GM12872 (cell line): Measurements from ENCODE around the gene CPVL.

Experiments
- TF ChIP-seq, protein P1 (sequence below): IDR thresholded peaks from 3 replicates; pipeline ENCODE4 v1.5.1; 2011; ENCODE audit warnings: low read depth, mild to moderate bottlenecking, low read length, moderate library complexity; ENCODE audit not compliant: insufficient read depth

The CPVL gene

DNA sequence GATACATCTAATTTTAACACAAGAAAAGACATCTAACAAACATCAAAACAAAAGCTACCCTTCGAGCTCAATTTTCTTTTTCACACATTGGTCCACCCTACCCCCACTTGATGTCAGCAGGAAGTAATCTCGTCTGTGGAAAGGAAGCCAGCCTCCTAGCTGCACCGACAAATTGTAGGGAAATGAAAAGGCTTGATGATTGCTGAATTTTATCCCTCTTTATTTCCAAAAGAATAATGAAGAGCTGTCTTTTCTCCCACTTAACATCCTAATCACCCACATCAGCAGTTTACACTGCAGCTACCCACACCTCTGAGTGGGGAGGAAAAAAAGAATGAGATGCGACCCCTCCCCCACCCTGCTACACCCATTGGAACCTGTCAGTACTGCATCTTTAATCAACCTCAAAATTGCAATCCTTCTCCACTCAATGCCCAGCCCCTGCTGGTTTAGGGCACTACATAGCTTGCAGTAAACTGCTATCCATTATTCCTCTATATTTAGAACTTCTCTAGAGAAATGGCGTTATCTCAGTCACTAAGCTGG lies 10.6 kb upstream of the CPVL start:
- TF ChIP-seq, protein P1, sequence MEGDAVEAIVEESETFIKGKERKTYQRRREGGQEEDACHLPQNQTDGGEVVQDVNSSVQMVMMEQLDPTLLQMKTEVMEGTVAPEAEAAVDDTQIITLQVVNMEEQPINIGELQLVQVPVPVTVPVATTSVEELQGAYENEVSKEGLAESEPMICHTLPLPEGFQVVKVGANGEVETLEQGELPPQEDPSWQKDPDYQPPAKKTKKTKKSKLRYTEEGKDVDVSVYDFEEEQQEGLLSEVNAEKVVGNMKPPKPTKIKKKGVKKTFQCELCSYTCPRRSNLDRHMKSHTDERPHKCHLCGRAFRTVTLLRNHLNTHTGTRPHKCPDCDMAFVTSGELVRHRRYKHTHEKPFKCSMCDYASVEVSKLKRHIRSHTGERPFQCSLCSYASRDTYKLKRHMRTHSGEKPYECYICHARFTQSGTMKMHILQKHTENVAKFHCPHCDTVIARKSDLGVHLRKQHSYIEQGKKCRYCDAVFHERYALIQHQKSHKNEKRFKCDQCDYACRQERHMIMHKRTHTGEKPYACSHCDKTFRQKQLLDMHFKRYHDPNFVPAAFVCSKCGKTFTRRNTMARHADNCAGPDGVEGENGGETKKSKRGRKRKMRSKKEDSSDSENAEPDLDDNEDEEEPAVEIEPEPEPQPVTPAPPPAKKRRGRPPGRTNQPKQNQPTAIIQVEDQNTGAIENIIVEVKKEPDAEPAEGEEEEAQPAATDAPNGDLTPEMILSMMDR, result no peak

DNA sequence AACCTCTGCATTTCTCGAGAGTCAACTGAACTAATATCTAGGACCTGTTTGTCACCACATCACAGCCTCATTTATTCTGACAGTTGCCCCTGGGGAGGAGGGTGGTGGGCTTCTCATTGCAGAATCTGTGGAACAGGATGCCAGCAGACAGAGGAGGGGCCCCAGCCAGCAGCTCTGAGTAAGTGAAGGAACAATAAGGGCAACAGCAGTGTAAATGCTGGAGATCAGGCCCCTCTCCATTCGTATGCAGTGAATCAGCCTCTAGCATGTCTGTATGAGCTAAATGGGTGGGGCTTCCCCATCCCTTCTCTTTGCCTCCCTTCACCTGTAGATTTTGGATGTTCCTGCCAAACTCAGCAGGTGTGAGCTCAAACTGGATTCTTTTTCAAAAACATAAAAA lies 7.7 kb upstream of the CPVL start:
- TF ChIP-seq, protein P1, result no peak

DNA sequence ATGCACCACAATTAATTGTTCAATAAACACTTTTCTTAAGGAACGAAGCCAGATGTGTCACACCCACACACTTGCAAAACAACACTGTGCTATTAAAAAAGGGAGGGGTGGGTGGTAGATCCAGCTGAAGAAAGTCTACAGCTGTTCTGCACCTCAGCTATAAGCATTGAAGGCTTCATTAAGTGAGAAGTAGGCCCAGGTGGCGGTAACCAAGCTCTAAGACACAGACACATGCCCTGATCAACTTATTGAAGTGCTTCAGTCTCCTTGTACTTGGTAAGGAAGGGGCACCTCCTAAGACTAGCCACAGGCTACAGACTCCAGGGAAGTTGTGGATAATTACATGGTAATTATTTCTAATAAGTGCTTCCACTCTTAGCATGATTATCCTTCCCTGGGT lies 4.5 kb upstream of the CPVL start:
- TF ChIP-seq, protein P1, result no peak

DNA sequence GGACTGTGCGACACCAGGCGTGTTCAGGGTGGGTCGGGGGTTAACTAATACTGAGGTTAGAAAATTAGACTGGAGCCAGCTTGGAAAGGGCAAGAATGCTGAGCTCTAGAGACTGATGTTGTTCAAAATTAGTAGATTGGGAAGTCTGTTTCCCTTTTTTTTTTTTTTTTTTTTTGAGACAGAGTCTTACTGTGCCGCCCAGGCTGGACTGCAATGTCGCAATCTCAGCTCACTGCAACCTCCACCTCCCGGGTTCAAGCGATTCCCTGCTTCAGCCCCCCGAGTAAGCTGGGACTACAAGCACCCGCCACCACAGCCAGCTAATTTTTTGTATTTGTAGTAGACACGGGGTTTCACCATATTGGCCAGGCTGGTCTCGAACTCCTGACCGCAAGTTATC lies 2.7 kb upstream of the CPVL start:
- TF ChIP-seq, protein P1, result no peak

DNA sequence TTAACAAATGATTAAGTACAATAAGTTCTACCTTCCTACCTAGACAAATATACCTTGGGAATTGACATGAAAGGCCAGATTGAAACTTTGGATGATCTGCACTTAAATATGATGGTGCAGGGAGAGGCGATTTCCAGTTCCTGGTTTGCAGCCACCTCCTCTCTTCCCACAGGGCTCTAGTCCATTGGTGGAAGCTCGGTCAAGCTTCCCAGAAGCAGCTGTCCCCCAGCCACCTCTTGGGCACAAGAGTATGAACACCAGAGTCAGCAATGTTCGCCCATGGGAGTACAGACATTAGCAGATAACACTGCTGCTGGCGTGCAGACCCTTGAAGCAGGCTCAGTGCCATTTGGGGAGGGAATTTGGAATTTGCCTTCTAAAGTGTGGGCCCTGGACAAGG lies 1.5 kb upstream of the CPVL start:
- TF ChIP-seq, protein P1, result no peak

DNA sequence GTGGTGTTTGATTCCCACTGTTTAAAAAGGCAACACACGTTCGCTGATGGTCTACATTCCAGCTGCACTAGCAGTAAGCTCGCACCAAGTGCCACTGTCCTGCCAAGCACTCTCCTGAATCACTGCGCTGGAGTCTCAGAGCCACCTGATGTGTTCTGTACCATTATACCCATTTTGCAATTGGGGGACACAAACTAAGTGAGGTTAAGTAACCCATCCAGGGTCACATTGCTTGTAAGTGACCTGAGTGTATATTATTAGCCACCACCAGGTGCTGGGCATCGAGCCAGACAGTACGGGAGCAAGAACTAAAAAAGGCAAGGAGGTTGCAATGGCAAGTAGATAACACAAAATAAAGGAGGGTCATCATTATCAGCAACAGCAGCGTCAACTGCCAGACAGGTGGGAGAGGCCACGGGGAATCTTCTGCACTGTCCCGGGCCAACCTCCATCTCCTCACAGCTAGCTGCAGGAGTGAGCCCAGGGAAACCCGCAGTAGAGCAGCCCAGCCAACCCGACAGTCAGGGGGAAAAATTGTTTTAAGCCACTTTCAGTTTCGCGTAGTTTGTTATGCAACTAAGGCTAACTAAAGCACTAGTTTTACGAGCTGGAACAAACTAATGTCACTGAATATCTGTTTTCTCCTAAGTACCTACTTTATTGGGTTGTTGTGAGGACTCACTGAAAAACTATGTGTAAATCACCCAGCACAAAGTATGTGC lies 712 bp upstream of the CPVL start:
- TF ChIP-seq, protein P1, result no peak

DNA sequence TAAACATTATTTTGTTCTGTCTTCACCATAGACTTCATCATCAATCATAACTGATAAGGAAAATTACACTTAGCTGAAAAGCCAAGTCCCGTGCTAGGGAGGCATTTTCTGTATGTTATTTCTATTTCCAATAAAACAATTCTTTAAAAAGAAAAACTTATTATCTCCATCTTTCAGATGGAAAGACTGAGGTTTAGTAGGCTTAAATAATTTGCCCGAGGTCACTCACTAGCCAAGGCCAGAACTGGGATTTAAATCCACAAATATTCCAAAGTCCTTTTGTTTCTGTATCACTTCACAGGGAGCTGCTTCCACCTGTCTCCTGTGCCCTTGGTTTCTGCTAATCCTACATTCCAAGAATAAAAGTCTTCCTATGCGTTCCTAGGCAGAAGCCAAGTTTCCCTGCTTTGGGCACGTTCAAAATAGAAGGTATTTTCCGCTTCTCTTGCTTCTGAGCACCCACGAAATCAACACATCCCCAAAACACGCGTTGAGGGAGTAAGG lies 732 bp downstream of the CPVL start:
- TF ChIP-seq, protein P1, result no peak
